Fibroblast of upper back skin (primary cell): Measurements from ENCODE around the gene ARHGEF39.

Experiments
- DNase-seq: peaks from one replicate; pipeline ENCODE4 v3.0.0-alpha.2; 2013

Gene ARHGEF39, protein sequence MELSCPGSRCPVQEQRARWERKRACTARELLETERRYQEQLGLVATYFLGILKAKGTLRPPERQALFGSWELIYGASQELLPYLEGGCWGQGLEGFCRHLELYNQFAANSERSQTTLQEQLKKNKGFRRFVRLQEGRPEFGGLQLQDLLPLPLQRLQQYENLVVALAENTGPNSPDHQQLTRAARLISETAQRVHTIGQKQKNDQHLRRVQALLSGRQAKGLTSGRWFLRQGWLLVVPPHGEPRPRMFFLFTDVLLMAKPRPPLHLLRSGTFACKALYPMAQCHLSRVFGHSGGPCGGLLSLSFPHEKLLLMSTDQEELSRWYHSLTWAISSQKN

DNA sequence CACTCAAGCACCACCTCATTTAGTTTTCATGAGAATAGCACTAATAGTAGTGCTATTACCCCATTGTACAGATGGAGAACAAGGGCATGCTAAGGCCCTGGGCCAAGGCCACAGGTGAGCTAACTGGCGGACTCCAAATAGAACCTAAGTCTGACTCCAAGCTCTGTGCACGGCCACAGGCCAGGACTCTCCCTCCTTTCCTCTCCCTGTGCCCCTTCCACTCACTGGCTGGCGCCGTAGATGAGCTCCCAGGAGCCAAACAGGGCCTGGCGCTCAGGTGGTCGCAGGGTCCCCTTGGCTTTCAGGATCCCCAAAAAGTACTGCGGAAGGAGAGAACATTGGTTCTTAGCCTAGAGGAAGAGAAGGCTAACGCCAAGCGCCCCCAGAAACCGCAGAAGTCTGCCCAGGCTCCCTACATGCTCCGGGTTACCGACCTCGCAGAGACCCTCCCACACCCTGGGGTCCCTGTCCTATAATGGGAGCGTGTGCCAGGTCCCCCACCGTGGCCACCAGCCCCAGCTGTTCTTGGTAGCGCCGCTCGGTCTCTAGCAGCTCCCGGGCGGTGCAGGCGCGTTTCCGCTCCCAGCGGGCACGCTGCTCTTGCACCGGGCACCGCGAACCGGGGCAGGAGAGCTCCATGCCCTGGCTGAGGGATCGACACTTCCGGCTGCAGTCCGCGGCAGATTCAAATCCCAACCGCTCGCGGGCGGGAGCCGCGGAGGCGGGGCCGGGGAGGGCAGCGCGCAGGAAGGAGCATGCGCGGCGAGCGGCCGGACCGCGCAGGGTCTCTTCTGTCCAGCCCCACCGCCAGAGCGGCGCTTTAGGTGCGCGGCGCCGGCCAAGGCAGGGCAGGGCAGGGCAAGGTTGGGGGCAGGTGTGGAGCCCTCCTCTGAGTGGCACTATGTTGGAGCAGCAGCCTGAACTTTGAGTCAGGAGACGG is at the start of gene ARHGEF39:
Gene ARHGEF39, minus strand, starts transcription at position 665 of the 940 bp plus-strand sequence. Its CDS starts 26 bp downstream, at position 639.
- DNase-seq: peak; percentile 75

DNA sequence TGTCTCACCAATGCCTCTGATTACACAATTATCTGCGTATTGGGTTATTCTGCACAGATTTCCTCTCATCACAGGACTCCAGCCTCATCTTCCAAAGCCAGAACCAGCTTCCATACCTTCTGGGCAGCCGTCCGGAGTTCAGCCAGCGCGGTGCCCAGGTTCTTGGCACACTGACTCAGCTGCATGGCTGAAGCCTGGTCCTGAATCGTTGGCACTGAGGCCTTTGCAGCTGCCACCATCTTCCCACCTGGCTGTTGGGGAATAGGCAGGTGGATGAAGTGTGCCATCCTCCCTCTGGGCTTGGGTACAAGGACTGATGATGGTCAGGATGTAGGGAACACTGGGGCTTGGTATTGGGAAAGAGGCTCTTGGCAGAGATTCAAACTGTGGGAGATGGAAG is 49.1 kb upstream of the ARHGEF39 start:
- no peak for DNase-seq

DNA sequence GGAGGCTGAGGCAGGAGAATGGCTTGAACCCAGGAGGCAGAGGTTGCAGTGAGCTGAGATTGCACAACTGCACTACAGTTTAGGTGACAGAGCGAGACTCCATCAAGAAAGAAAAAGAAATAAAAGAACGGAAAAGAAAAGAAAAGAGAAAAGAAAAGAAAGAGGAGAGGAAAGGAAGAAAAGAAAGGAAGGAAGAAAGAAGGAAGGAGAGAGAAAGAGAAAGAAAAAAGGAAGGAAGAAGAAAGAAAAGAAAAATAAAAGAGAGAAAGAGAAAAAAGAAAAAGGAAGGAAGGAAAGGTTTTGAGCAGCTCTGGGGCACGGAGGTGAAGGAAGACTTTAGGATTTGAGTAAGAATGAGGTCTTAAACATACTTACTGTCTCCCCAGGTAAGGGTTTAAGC is 48.6 kb upstream of the ARHGEF39 start:
- DNase-seq: no peak

DNA sequence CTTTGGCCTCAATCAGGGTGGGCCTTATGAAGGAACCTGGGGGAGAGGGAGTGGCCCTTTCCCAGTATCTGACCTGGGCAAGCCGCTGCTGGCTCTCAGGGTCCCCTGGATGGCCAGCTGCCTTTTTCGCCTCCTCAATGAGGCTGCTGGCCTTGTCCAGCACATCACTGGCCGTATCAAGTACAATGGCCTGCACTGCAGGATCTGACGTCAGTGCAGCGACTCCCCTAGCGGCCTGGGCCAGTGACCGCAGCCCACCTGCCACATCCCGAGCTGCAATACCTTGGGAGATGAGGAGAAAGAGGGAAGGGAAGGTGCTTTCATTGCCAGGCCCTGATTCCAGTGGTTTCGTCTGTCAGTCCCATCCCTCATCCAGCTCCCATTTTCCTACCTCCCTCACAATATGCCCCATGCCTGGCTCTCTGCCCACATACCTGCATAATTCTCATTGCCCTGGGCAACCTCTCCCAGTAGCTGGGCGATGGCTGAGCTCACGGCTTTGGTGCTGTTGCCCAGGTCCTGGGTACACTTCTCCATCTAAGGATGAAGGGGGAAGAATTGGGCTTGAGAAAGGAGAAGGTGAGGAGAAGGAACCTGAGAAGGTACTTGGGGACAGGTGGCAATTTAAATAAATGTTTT is 47.9 kb upstream of the ARHGEF39 start:
- DNase-seq: no peak

DNA sequence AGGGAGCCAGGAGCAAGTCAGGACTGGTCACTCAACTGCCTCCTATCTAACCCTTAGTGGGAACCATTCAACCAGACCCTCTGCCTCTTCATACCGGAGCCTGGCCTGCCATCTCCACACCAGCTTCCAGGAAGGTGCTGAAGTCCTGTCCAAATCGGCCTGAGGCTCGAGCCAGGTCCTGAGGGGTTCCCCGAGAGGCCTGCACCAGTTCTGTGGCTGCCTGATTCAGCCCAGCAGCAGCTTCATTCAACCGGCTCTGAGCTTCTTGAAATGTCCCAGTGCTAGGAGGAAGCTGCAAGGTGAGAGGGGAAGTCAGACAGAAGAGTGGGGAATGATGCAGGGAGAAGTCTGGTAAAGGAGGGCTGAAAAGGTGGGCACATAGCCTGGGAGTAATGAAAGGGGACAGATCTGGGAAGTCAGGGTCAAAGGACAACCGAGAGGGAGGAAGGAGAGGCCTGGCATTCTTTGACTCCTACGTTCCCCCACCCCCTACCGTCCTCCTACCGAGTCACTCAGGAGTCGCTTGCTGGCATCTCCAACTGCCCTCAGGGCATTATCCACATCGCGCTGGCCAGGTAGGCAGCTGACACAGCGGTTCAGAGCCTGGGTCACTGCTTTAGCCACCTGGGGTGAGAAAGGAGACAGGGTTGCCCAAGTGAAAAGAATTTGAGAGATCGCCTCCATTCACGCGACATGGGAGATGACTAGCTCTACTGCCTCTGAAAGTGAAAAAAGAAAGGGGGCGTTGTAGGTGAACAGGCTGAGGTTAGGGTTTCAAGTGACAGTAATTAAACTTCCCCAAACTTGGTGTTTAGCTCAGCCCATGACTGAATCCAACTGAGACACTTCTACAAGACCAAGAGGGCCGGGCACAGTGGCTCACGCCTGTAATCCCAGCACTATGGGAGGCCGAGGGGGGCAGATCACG is 46.8 kb upstream of the ARHGEF39 start:
- DNase-seq: no peak

DNA sequence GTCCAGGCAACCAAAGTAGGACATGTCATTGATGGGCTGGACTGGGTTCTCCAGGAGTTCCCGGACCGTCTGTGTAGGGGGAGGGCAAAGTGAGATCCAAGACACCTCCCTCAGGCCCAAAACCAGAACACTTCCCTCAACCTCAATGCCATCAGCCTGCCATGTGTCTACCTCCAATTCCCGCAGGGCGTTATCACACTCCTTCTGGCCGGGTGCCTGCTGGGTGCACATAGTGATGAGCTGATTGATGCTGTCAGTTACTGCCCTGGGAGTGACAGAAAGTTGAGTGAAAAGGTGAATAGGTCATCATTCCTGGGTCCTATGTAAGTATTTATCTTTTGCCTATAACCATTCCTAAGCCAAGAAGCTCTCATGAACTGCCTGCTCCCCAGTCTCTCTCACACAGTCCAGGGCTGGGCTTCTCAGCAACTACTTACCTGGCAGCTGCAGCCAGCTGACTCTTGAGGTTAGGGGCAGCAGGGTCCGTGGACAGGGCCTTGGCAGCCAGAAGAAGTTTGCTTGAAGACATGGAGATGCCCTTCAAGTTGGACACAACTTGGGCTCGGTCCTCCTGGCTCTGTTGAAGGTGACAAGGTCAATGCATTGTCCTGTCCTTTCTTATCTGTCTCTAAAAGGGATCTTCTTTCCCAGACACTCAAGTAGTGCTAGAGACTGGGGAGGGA is 46.0 kb upstream of the ARHGEF39 start:
- DNase-seq: no peak

DNA sequence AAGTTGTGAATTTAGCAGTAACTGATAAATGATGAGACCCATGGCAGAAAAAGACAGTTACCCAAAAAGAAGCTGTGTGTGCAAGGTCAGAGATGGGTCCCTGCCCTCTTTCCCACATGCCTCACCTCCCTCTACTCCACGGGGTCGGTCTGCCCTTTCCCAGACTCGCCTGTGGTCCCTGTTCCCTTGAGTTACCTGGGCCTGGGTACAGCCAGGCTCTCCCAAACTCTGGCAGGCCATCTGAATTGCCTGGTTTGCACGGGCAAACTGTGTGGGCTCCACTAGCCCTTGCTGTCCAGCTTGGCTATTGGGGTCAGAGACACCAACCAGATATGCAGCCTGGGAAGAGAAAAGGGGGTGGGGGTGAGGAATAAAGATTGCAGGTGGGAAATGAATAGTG is 43.2 kb upstream of the ARHGEF39 start:
- DNase-seq: no peak

DNA sequence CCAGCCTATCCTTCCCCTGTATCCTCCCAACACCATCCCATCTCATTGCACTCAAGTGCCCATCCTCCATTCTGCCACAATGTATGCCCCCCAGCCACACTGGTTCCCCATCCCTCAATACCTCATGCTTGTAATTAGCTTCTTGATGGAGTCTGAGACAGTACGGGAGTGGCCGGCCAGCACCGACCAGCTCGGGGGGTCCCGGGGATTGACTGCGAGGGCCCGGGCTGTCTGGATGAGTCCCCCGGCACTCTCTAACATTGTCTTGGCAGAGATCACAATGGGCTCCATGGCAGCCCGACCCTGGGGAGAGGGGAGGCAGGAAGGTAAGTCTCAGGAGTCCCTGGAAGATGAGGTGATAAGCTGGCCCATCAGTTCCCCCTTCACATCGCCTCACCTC is 42.0 kb upstream of the ARHGEF39 start:
- no peak for DNase-seq

DNA sequence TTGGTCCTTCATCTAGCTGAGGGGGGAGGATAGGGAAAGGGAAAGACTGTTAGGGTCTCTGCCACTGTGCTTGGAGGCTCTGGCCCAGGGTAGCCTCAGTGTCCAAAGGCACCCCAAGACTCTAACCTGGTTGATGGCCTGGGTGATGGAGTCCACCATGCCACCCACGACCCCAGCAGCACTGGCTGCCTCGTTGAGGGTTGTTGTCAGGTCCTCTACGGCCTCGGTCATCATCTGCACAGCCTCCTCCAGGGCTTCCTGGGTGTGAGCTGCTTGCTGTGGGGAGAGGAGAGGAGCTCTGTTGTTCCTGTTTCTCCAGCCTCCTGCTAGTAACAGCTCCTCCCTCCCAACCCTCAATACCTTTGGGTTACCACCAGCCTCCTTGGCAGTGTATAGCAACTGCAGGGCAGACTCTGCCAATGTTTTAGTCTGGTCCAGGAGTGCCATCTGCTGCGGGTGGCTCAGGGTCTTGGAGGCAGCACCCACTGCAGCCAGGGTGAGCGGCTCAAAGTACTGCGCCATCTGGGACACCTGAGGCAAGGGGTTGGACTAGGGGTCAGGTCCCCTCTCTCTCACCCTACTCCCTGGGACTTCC is 40.9 kb upstream of the ARHGEF39 start:
- DNase-seq: no peak

DNA sequence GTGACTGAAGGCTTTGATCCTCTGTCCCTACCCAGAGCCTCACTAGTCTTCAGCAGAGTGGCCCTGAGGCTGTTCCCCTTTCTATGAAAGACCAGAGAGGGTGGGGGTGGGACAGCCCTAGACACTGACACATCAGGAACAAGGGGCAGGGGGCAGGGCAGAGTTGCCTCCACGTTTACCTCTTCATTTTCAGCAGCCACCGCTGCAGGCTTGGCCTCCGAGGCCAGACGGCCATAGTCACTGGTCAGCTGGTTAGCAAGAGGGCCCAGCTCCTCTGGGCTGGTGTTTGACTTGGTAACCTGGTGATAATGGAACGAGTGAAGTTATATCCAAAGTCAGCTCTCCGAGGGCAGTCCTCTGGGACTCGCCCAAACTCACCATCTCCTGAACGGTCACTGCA is 40.4 kb upstream of the ARHGEF39 start:
- DNase-seq: no peak

DNA sequence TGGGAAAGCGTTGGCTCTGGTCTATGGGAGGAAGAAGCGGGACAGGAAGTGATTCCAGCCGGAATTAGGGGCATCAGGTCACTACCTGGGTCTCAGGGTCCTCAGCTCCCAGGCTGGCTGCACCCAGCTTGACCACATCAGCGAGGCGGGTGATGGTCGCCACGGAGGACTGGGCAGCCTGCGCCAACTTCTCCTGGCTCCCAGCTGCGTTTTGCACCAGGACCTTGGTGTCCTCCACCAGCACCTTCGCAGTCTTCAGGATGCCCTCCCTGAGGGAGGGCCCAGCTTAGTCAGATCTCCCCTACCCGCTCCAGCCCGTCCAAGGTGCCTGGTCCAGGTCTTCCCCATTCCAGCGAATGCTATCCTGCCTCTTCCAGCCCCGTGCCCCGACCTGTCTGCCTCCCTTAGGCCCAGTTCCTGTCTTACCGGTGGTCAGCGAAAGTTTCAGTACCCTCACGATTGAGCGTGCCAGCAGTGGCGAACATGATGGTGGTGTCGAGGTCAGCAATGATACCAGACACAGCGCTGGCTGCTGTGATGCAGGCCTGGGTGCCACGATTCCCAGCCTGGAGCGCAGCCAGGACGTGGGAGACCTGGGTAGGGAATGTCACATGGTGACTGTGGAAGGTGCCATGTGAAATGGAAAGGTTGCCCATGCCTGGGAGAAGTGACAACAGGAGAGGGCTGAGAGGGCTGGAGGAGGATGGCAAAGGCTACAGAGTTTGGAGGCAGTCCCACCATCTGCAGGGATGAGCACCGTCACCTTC is 39.1 kb upstream of the ARHGEF39 start:
- no peak for DNase-seq

DNA sequence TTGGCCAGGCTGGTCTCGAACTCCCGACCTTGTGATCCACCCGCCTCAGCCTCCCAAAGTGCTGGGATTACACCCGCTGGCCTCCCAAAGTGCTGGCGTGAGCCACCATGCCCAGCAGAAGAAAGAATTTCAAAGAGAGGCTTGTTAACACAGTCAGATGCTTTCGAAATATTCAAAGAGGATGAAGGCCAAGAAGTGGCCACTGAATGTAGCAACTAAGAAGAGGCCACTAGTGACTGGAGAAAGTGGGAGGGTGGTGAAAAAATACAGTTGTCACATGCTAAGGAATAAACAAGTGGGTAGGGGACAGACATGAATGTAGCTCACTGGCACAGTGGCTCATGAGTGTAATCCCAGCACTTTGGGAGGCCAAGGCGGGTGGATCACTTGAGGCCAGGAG is 37.7 kb upstream of the ARHGEF39 start:
- no peak for DNase-seq

DNA sequence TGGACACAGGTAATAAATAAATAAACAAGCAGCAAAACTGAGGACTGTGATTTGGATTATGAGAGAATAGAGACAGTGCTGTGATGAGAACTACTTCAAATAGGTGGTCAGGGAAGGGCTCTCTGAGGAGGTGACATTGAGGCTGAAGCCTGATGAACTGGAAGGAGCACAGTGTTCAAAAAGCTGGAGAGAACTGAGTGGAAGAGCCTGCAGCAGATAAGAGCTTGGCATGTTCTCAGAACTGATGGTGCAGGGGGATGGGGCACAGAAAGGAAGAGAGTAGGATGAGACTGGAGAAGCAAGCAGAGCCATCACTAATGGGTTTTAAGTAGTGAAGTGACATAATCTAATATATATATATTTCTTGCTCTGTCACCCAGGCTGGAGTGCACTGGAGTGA is 35.9 kb upstream of the ARHGEF39 start:
- DNase-seq: no peak

DNA sequence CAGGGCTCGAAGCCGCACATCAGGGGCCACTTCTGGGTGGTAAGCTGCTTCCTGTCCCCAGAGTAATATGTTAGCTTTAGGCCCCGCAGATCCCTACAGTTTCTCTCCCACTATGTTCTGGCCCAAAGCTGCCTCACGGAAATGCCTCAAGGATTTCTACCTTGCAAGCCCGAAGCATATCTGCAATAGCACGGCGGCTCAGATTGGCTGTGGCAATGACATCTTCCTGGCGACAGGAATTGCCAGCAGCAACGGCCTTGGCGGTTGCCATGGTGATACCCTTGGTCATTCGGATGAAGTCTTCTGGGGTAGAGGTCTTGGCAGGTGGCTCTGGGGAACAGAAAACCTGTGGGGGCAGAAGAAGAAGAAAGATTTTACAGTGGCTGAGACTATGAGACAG is 35.0 kb upstream of the ARHGEF39 start:
- DNase-seq: no peak

DNA sequence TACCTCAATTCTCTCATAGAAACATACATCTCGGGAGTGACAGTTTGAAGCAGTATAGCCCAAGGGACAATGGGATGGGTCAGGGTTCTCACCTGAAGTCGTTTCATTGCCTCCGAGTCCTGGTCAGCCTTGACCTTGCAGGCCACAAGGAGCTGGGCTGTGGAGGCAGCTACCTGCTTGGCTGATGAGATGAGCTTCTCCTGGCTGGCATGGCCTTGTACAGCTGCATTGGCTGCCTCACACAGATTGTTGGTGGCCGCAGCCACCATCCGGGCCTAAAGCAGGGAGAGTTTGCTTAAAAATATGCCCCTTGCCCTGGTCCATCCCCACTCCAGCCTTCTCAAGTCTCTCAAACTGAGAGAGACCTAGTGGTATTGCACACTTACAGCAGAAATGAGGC is 33.2 kb upstream of the ARHGEF39 start:
- no peak for DNase-seq

DNA sequence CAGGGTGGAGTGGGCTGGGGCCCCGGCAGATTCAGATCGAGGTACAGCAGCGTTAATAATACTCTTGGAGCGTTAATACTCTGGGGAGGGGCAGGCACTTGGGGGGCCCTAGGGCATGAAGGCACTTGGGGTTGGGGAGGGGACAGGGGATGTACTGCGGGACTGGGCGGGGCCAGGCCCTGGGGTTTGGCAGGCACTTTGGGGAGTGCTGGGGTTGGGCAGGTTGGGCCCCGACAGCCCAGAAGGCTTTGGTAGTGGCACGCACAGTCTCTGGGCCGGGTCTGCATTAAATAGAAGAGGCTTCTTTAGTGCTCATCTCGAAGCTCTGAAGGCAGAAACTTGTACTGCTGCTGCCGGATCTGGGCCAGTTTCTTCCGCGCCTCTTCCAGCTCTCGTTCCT is 32.5 kb upstream of the ARHGEF39 start:
- no peak for DNase-seq

DNA sequence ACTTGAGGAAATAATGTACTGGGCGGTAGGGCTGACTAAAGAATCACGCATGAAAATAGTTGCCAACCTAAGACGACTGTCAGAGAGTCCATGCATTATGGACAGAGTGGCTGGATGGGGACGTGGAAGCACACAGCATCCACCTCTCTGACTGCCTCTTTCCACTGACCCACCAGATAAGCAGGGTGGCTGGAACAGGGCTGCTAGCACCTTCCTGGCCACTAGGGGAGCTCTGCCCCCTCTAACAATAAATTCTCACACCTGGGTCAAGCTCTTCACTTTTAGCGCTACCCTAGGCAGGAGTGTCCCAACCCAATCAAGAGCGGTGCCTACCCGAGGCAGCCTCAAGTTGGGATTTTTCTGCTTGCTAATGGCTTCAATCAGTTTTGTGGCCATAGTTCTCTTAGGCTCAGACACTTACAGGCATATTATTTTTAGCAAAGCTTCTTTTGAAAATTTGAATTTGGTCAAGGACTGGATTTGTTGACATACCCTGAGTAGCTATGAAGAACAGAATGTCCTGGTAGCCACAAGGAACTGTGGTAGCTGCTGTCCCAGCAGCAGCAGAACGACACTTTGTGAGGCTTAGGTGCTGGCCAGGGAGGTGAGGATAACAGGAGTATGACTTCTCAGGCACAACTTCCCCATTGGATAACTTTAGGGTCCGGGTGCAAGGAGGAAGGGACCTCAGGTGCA is 31.7 kb upstream of the ARHGEF39 start:
- peak; percentile 40 for DNase-seq

DNA sequence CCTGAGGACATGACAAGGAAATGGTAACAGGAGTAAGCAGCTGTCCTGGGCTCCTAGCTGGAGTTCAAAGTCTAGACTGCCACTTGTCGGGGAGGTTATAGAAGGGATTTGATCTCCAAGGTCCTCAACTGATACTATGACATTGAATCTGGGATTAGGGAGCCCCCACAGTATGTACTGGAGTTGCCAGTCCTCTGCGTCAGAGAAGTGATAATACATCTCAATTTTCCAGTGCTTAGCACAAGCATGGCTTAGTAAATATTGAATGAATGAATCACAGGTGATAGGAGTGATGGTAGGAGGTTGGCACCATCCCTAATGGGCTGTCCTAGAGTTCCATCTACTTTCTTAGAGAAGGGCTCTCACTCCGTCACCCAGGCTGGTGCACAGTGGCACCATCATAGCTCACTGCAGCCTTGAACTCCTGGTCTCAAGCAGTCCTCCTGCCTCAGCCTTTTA is 31.0 kb upstream of the ARHGEF39 start:
- no peak for DNase-seq

DNA sequence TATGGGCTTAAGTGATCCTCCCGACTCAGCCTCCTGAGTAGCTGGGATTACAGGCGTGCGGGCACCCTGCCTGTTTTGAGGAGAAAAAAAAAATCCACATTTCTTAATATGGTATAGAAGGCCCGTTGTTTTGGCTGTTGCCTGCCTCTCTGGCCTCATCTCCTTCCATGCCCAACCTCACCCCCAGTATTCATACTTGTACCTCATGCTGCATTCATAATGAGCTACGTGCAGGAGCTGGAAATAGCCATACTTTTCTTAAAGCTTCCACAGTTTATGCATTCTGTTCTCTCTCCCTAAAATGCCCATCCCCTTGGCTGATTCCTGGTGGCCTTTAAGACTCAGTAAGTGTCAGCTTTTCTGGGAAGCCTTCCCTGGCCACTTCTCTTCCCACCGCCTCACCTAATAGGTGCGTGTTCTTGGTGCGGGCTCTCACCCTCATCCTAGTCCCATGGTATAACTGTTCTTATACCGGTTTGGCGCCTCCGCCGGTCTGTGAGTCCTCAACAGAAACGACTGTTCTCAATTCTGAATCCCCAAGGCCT is 26.8 kb upstream of the ARHGEF39 start:
- peak; percentile 27 for DNase-seq

DNA sequence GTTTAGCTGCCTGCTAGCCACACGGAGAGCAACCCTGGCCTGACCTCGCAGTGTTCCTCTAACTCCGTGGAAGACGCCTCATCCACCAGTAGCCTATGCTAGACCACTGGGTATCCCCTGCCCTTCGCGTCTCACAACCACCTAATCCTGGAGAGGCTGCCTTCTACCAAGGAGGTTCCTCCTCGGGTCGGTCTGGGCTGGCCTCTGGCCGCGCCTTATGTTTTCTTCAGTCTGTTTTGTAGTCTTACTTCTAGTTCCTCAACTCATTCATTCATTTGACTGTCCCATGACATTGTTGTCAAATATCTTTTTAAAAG is 26.3 kb upstream of the ARHGEF39 start:
- no peak for DNase-seq
